Astrocyte (in vitro differentiated cells and primary cell): ENCODE results near the gene COL18A1.

Experiments
- EZH2 ChIP-seq: IDR thresholded peaks from 2 replicates; pipeline ENCODE4 v1.6.1; 2012; ENCODE audit warnings: mild to moderate bottlenecking, low read length, inconsistent platforms; ENCODE audit not compliant: insufficient read depth
- TF ChIP-seq, protein P1 (sequence below): IDR thresholded peaks from 2 replicates; pipeline ENCODE4 v1.5.1; 2011; ENCODE audit warnings: low read depth, mild to moderate bottlenecking, inconsistent platforms, low read length, moderate library complexity; ENCODE audit not compliant: insufficient read depth

DNA sequence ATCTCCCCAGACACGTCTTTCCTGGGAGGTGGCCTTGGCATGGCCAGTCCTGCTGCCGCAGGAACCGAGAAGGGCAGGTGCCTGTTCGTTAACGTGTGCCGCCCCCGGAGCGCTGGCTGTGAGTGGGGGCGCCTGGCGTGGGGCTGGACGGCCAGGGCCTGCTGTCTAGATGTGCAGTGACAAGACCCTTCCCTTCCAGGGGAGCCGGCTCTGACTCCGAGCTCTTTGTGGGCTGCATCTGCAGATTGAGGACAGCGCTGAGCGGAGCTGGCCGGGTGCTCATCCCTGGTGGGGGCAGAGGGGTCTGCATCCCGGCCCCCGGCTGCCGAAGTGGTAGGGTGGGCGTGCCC is 13.0 kb downstream of the COL18A1 start:
- TF ChIP-seq, protein P1, sequence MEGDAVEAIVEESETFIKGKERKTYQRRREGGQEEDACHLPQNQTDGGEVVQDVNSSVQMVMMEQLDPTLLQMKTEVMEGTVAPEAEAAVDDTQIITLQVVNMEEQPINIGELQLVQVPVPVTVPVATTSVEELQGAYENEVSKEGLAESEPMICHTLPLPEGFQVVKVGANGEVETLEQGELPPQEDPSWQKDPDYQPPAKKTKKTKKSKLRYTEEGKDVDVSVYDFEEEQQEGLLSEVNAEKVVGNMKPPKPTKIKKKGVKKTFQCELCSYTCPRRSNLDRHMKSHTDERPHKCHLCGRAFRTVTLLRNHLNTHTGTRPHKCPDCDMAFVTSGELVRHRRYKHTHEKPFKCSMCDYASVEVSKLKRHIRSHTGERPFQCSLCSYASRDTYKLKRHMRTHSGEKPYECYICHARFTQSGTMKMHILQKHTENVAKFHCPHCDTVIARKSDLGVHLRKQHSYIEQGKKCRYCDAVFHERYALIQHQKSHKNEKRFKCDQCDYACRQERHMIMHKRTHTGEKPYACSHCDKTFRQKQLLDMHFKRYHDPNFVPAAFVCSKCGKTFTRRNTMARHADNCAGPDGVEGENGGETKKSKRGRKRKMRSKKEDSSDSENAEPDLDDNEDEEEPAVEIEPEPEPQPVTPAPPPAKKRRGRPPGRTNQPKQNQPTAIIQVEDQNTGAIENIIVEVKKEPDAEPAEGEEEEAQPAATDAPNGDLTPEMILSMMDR, result no peak
- no peak for TF ChIP-seq EZH2
